Fibroblast of upper back skin (primary cell): Measurements from ENCODE around the gene FER.
"Not testable (repeated sequence)": the region's sequence is repeated elsewhere in the genome, so short reads cannot be mapped to it uniquely, and the experiment has no call there.

Source experiments
- DNase-seq: peaks from one replicate; pipeline ENCODE4 v3.0.0-alpha.2; 2013

FER gene

GRCh38 chr5:108983461-108984092 lies 235.9 kb downstream of the FER start:
- DNase-seq, result peak; percentile 79

DNA sequence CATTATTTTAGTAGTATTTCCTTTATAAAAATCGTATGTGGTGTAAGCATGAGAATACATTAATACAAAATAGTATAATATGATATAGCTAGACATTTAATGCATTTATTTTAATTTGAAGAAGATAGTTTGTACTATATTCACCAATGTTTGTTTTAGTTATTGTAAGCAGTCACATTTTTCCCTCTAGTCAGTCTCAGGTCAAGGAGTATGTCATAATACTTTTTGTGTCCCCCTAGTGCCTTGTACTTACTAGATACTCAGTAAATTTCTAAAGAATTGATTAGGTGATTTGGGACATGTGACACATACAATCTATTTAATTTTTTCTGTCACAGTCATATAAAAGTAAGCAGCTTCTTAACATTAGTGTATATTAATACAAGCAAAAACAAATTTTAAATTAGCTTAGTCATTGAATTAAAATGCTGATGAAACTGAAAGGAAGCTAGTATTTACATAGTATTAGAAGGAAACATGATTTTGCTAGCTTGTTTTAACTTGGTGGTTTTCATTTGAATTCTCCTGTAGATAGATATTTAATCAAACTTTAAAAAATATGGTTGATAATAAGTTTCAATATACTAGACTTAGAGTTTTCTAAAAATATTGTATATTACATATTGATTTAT lies 242.2 kb downstream of the FER start:
- peak; percentile 8 for DNase-seq

DNA sequence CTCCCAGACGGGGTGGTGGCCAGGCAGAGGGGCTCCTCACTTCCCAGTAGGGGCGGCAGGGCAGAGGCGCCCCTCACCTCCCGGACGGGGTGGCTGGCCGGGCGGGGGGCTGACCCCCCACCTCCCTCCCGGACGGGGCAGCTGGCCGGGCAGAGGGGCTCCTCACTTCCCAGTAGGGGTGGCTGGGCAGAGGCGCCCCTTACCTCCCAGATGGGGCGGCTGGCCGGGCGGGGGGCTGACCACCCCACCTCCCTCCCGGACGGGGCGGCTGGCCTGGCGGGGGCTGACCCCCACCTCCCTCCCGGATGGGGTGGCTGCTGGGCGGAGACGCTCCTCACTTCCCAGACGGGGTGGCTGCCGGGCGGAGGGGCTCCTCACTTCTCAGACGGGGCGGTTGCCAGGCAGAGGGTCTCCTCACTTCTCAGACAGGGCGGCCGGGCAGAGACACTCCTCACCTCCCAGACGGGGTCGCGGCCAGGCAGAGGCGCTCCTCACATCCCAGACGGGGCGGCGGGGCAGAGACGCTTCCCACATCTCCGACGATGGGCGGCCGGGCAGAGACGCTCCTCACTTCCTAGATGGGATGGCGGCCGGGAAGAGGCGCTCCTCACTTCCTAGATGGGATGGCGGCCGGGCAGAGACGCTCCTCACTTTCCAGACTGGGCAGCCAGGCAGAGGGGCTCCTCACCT lies 244.8 kb downstream of the FER start:
- DNase-seq, result not testable (repeated sequence)

- not testable (repeated sequence) for DNase-seq
Measured at GRCh38 chr5:108993440-108993839, 245.7 kb downstream of the FER start.

- no peak for DNase-seq
Measured at GRCh38 chr5:108997720-108998119, 250.0 kb downstream of the FER start.

GRCh38 chr5:108998216-108998615 lies 250.5 kb downstream of the FER start:
- DNase-seq, result no peak

GRCh38 chr5:109003928-109004327 lies 256.2 kb downstream of the FER start:
- DNase-seq, result no peak

- DNase-seq, result no peak
Measured at GRCh38 chr5:109005297-109006009, 257.8 kb downstream of the FER start.

DNA sequence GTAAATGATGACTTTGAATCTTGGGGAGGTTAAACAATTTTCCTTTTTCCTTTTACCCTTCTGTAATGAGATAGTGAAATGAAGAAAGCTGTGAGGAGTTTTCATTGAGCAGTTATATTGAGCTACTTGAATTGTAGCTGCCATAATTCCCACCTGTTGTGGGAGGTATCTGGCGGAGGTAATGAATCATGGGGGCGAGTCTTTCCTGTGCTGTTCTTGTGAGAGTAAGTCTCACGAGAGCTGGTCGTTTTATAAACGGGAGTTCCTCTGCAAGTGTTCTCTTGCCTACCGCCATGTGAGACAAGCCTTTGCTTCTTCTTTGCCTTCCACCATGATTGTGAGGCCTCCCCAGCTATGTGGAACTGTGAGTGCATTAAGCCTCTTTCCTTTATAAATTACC lies 258.4 kb downstream of the FER start:
- DNase-seq, result no peak

DNA sequence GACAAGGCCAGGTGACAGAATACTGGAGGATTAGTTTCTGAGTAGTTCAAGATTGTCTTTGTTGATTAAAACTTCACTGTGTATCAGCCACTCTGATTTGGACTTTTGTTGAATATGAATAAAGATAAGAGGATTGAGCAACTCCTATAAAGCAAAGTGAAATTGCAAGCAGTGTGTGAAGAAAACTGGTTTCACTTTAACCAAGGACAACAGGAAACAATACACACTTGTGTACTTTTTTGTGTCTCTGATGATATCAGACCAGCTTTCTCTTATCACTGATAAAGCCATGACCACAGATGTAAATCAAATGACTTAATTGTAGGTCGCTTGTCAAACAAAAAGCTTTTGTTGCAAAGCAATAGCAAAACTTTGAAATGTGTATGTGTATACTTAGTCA lies 268.6 kb downstream of the FER start:
- DNase-seq, result no peak

DNA sequence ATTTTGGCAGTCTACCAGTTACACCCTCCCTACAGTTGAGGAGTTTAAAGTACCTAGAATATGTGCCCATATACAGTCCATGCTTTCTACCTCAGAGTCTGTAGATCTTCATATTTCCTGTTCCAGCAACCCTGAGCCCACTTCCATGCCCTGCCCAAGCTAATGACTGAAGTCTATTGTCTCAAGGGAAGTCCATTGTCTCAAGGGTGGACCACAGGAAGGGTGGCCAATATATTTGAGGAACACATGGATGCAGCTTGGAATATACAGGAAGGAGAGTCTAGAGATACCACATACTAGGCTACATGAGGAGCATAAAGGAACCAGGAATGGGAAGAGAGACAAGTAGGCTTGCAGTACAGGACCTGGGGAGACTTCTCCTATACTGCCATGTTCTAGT lies 274.4 kb downstream of the FER start:
- DNase-seq, result no peak

DNA sequence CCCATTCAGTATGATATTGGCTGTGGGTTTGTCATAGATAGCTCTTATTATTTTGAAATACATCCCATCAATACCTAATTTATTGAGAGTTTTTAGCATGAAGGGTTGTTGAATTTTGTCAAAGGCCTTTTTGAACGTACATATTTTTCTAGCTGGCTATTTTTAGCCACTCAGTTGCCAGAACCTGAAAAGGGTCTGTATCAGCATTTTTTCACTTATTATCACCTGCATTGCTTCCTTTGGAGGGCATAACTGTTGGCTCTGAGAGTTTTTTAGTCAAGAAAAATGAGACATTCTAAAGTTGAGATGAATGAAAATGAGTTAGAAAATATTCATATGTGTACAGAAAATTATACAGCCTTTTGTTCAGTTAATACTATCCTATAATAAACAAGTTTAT lies 278.0 kb downstream of the FER start:
- DNase-seq, result not testable (repeated sequence)

DNA sequence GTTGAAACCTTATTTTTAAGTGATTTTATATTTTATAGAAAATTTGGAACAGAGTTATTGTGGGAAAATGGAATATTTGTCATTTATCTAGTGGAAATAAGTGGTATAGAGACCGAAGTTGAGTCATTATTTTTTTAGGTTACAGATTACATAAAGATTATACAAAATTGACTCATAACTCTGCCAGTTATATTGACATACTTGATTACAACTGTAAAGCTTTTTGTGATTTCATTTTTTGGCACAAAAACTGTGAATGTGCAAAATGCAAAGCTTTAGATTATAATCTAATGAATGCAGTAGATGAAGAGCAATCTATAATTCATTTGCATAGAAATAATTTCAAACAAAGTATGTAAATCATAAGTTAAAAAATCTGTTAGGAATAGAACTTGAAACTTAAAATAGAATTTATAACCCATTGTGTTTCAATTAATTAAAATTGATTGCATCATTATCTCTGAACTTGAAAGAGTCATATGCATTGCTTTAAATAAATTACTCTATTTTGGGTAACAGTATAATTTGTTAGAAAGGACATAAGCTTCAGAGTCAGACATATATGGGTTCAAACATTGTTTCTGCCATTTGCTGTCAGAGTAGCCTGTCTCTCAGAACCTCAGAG lies 280.4 kb downstream of the FER start:
- DNase-seq, result no peak

DNA sequence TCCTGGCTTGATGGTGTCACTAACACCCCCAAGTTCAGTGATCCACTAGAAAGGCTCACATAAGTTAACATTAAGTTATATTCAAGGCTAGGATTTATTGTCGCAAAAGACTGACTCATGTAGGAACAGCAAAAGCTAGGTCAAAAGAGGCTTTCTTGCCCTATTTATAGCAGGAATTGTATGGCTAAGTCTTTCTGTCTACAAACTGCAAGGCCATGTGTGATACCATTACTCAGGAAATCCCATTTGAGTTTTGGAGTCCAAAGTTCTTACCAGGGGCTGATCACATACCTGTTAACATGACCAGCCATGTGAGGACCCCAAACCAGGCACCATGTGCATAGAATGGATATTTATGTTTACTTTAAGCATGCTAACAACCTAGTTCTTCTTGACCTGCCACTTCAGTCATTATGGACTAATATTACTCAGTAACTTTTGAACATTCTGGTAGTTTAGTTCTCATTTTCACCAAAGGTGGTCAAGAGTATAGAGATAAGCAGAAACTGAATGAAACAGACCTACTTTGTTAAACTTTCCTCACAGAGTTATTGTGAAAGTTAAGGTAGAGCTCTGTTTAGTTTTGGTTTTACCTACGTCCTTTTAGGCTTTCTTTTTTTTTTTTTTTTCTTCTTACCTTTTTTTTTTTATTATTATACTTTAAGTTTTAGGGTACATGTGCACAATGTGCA lies 281.1 kb downstream of the FER start:
- peak; percentile 8 for DNase-seq

DNA sequence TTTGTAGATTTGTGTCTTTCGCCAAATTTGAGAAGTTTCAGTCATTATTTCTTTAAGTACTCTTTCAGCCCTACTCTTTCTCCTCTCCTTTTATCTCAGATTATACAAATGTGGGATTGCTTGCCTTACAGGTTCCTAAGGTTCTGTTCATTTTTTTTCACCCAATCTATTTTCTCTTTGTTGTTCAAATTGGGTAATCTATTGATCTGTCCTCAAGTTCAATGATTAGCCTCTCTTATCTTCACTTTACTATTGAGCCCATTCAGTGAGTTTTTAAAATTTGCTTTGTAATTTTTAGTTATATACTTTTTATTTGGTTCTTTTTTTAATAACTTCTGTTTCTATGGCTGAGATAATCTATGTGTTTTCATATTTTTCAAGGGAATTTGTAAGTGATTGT lies 282.1 kb downstream of the FER start:
- DNase-seq, result no peak

DNA sequence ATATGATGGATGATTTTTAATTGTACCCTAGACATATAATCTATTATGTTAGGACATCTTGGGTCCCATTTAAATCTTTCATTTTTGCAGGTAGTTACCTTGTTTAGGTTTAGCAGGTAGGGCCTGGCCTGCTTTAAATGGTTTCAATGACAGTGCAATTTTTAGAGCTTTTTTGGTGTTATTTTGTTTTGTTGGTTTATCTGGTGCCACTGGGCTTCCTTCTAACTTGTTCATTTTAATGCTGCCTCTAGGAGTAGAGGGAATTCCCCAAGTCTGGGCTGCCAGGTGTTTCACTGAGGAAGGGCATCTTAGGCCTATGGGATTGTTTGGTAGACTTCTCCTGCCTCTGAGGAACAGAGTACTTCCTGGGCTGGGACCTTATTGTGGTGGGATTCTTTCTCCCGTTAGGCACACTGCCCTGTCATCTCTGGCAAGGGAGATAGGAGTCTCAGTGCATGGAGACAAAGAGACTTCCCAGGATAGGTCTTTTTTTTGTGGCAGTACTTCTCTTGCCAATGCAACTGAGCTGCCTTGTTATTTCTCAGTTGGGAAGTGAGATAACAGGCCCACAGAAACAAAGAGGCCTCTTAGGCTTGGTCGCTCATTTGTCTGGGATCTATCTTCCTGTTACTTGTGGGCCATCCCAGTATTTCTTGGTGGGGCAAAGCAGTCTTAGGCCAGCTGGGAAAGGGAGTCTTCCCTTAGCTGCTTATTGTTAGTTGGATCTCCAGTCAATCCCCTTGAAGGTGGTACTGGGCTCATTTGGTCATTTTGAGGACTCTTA lies 282.9 kb downstream of the FER start:
- no peak for DNase-seq

GRCh38 chr5:109034306-109034705 lies 286.6 kb downstream of the FER start:
- no peak for DNase-seq

DNA sequence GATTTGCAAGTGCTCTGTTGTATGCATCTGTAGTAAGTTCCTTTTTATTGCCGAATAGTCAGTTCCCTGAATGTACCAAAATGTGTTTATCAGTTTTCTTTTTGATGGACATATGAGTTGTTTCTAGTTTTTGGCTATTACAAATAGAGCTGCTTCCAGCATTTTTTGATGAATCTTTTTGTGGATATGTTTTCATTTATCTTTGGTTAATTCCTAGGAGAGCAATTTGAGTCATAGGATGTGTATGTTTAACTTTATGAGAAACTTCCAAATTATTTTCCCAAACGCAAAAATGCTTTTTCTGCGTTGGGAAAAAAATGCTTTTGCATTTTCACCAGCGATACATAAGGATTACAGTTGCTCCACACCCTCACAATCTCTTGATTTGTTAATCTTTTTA lies 287.7 kb downstream of the FER start:
- DNase-seq, result peak; percentile 46

DNA sequence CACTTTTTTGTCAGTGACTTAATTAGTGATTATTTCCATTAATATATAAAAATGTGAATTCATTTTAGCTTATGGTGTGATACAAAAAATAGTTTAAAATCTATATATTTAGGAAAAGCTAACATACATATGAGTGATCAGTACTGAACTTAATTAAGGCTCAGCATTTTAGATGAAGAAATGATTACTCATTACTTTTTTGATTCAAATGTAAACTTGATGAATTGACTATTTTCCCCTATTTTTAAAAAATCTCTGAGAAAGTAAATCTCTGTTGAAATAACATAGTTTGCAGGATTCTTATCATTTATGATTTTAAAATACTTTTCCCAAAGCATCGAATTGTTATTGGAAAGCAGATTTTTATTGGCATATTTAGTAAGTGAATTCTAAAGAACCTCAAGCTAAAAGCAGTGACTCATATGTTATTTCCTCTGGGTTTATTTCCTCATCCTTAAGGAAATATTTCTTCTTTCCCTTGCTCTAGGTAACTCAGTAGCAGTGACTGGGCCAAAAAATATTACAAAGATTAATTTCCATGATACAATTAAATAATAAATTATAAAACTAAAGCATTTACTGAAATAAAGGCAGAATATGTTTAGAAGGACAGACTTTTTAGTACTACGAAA lies 290.6 kb downstream of the FER start:
- peak; percentile 32 for DNase-seq

DNA sequence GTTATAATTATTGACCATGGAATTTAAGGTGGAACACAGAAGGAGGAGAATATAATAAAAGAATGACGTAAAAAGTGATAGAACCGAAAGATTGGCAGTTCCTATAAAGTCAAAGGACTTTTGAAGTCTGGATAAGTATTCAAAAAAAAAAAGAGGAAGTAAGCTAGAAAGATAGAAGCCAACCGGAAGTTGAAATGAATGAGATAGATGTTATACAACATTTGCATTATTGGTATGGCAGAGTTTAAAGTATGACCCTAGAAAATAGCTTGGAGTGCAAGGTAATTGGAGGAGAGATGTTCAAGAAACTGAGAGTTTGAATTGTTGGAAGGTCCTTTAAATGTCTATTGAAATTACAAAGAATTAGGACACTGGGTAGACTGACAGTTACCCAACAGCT lies 293.6 kb downstream of the FER start:
- DNase-seq, result no peak

GRCh38 chr5:109045710-109046109 lies 298.0 kb downstream of the FER start:
- DNase-seq, result no peak
